GM12878 (cell line): Measurements from ENCODE around the gene SRRM3. TPM values are rescaled to one million over a fixed set of nuclear protein-coding genes. Genes with fewer than 3 reads are reported as not detected.

Source experiments
- ATAC-seq: fragments of 200-7000 bp; cut with Tn5 transposase; 3 replicates; pipeline ENCODE4 v1.9.1; 2020; ENCODE audit warnings: mild to moderate bottlenecking, moderate library complexity
- BruUV-seq: library from RNA; stranded (reverse); fragments of 400-500 nt; replicated peaks from 2 replicates; lab custom pipeline; 2021; lab: Mats Ljungman, UMichigan
- CTCF ChIA-PET: fragments of 300-600 bp; sonication (Branson Sonifier 250); formaldehyde crosslinking; extraction: SDS; loops from one replicate; lab custom pipeline; 2021; ENCODE audit warnings: inconsistent platforms; lab: Yijun Ruan, JAX
- POLR2A ChIA-PET: fragments of 350-600 bp; formaldehyde crosslinking; extraction: SDS; loops from one replicate; lab custom pipeline; 2021; ENCODE audit warnings: inconsistent platforms; lab: Charles Lee
- RAD21 ChIA-PET: fragments of 300-600 bp; sonication (Branson Sonifier 250); formaldehyde crosslinking; loops from one replicate; lab custom pipeline; 2023; ENCODE audit warnings: antibody characterized with exemption; ENCODE audit not compliant: unreplicated experiment; lab: Charles Lee
- SMC1A ChIA-PET: fragments of 300-600 bp; sonication (Branson Sonifier 250); formaldehyde crosslinking; loops from one replicate; lab custom pipeline; 2023; ENCODE audit not compliant: unreplicated experiment, uncharacterized antibody; lab: Charles Lee
- DNase-seq: peaks from one replicate; pipeline ENCODE4 v3.0.0-alpha.2; 2011; ENCODE audit warnings: low read depth, low spot score
- FAIRE-seq: peaks from 3 replicates; lab custom pipeline; 2011; peaks lifted over from hg19 to GRCh38; lab: Jason Lieb, UNC
- H2AFZ ChIP-seq: 2 replicates; pipeline ENCODE4 v1.6.0; 2011; ENCODE audit warnings: low read depth, low read length, control low read depth; ENCODE audit not compliant: control insufficient read depth
- H3K27ac ChIP-seq: 2 replicates; pipeline ENCODE4 v1.5.1; 2011; ENCODE audit warnings: control low read depth; ENCODE audit not compliant: control insufficient read depth, insufficient read depth
- H3K27me3 ChIP-seq, 2 experiments: replicated peaks in 1 of 2; 2 replicates each; pipeline versions ENCODE4 v1.6.0 to v1.6.1; 2011; ENCODE audit warnings: low read length in 1 of 2; ENCODE audit not compliant: control insufficient read depth in 2 of 2, insufficient read depth in 2 of 2
- H3K36me3 ChIP-seq, 2 experiments: 2 replicates each; pipeline ENCODE4 v1.5.1; 2011; ENCODE audit warnings: low read length in 1 of 2; ENCODE audit not compliant: control insufficient read depth in 2 of 2, insufficient read depth in 2 of 2
- H3K4me1 ChIP-seq: 2 replicates; pipeline ENCODE4 v1.6.1; 2011; ENCODE audit warnings: mild to moderate bottlenecking, low read length, moderate library complexity, mixed read lengths; ENCODE audit not compliant: control insufficient read depth, insufficient read depth
- H3K4me2 ChIP-seq: 2 replicates; pipeline ENCODE4 v1.6.0; 2011; ENCODE audit warnings: control low read depth; ENCODE audit not compliant: control insufficient read depth, insufficient read depth
- H3K4me3 ChIP-seq: fragments of 200-600 bp; sonication (generic); 2 replicates; pipeline ENCODE4 v1.5.1; 2016
- H3K79me2 ChIP-seq: 2 replicates; pipeline ENCODE4 v1.6.0; 2011; ENCODE audit warnings: low read length; ENCODE audit not compliant: control insufficient read depth, insufficient read depth
- H3K9ac ChIP-seq: 2 replicates; pipeline ENCODE4 v1.8.0; 2011; ENCODE audit warnings: low read length, control low read depth, mixed read lengths; ENCODE audit not compliant: control insufficient read depth, insufficient read depth
- H3K9me3 ChIP-seq: replicated peaks from 3 replicates; pipeline ENCODE4 v1.5.1; 2011; ENCODE audit warnings: mild to moderate bottlenecking, low read length; ENCODE audit not compliant: control insufficient read depth, insufficient read depth
- H4K20me1 ChIP-seq: 2 replicates; pipeline ENCODE4 v1.6.0; 2011; ENCODE audit not compliant: control insufficient read depth, insufficient read depth
- ATF7 ChIP-seq: fragments of 450-650 bp; IDR thresholded peaks from 2 replicates; pipeline ENCODE4 v1.6.1; 2016; ENCODE audit warnings: low read depth, mild to moderate bottlenecking
- BACH1 ChIP-seq: fragments of 450-650 bp; IDR thresholded peaks from 2 replicates; pipeline ENCODE4 v1.6.1; 2017; ENCODE audit warnings: mild to moderate bottlenecking, borderline replicate concordance
- EZH2 ChIP-seq: IDR thresholded peaks from 2 replicates; pipeline ENCODE4 v1.6.1; 2012; ENCODE audit warnings: low read depth, mild to moderate bottlenecking, control low read depth, inconsistent platforms, low read length, borderline replicate concordance; ENCODE audit not compliant: control insufficient read depth
- NKRF ChIP-seq: fragments of 450-650 bp; conservative IDR thresholded peaks from 2 replicates; pipeline ENCODE4 v1.6.1; 2017; ENCODE audit warnings: mild to moderate bottlenecking, moderate library complexity
- SMC3 ChIP-seq: IDR thresholded peaks from 2 replicates; pipeline ENCODE4 v1.6.1; 2011; ENCODE audit warnings: low read length, improper control_type of control experiment, borderline replicate concordance
- SREBF1 ChIP-seq: IDR thresholded peaks from 2 replicates; pipeline ENCODE4 v1.6.1; 2012; ENCODE audit warnings: mild to moderate bottlenecking, low read length
- STAT1 ChIP-seq: fragments of 450-650 bp; conservative IDR thresholded peaks from 2 replicates; pipeline ENCODE4 v1.6.1; 2014; ENCODE audit warnings: antibody characterized with exemption, mild to moderate bottlenecking
- TCF3 ChIP-seq: IDR thresholded peaks from 2 replicates; pipeline ENCODE4 v1.6.1; 2012; ENCODE audit warnings: low read depth, mild to moderate bottlenecking, low read length, borderline replicate concordance; ENCODE audit not compliant: insufficient read depth
- WGBS: methylation state at CpG from one replicate; pipeline ENCODE4 v1.1.6; 2016; ENCODE audit warnings: low lambda C conversion rate; ENCODE audit not compliant: insufficient replicate concordance, insufficient coverage; ENCODE audit errors: missing lambda C conversion rate; 5-methylcytosine and 5-hydroxymethylcytosine counted together
- in situ Hi-C: fragments of 300-500 bp; cut with MboI; formaldehyde crosslinking; loops from 9 replicates; pipeline ENCODE4 v1.14.3; 2018; ENCODE audit warnings: mixed read lengths
- intact Hi-C: fragments of 100-400 bp; cut with micrococcal nuclease; formaldehyde crosslinking; loops from one replicate; pipeline ENCODE4 v1.14.2; 2022; ENCODE audit not compliant: unreplicated experiment
- polyA plus RNA-seq, 11 experiments: library from polyadenylated mRNA; depleted of rRNA in 4 of 11; unstranded in 6 of 11; stranded (reverse) in 5 of 11; fragments of >200 nt; fragmentation: Nextera tagmentation in 4 of 11; fragmentation: Illumina TruSeq in 1 of 11; extraction: Ambion mirVana in 4 of 11; extraction: Trizol in 1 of 11; gene quantifications; 1 replicate in 1 of 11; 2 replicates in 10 of 11; pipeline versions ENCODE4 v1.2.1 to v1.2.3, GENCODE V29; 2011 to 2016; ENCODE audit warnings: inconsistent platforms in 2 of 11, missing spikeins in 2 of 11, low read depth in 1 of 11
- total RNA-seq, 4 experiments: library from RNA; depleted of rRNA in 3 of 4; stranded (reverse); fragments of >200 nt in 3 of 4; fragmentation: Illumina TruSeq in 1 of 4; extraction: Trizol in 1 of 4; gene quantifications; 2 replicates each; pipeline versions ENCODE4 v1.2.1 to v1.2.3, GENCODE V29; 2013 to 2021
- TF ChIP-seq, protein P1 (sequence below): IDR thresholded peaks from 2 replicates; pipeline ENCODE4 v1.6.1; 2012; ENCODE audit warnings: low read depth, low read length, improper control_type of control experiment

The SRRM3 gene
- total and polyA plus RNA-seq, 10 of the 15 experiments (the other 5 are each of a cell fraction or from before 2014, with no cell fraction given) = 0.03 to 0.15 (median 0.05) TPM; not detected in 6

DNA sequence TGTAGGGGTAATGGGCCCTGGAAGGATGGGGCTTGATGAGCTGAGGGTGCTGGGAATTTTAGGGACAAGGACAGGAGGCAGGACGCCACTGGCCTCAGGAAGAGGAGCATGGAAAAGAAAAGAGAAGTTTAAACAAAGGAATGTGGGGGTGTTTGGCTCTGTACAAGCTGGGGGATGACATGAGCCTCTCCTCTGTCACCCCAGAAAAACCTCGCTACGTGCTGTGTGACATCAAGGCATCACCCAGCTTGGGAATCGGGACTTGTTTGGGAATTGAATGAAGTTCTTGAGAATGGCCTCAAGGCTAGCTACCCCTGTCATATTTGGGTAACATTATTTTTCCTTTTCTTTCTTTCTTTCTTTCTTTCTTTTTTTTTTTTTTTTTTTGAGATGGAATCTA, 53.1 kb downstream of the SRRM3 start:
- no TSS peak for BruUV-seq
- in situ Hi-C loops = no loop called here
- Histone ChIP-seq H3K4me3 (no peak overlapping the region), H2AFZ (no peak overlapping the region), H3K4me1 (no peaks in the 10 kb centered on the region), H3K27me3 (no peaks in the 10 kb centered on the region; a peak in 1 of 4 replicates), H3K79me2 (no peaks in the 10 kb centered on the region), H3K27ac (no peak overlapping the region), H3K9me3 (no peaks in the 10 kb centered on the region), H4K20me1 (no peaks in the 10 kb centered on the region), H3K4me2 (no peak overlapping the region), H3K9ac (no peak overlapping the region), H3K36me3 (no peaks in the 10 kb centered on the region)
- SMC1A ChIA-PET = no interaction called here
- no peak for ATAC-seq
- no peak for DNase-seq
- no peak for FAIRE-seq
- CTCF ChIA-PET = interaction anchor here (1.2 to 1.7 kb wide), 2 partner anchors 9 to 63 kb away, joined by 3 to 9 read pairs; no protein-coding TSS in a partner anchor
- intact Hi-C loops = no loop called here
- 67% methylated on average over 4 of the region's 4 CpGs for WGBS
- POLR2A ChIA-PET = no interaction called here
- TF ChIP-seq, protein P1, sequence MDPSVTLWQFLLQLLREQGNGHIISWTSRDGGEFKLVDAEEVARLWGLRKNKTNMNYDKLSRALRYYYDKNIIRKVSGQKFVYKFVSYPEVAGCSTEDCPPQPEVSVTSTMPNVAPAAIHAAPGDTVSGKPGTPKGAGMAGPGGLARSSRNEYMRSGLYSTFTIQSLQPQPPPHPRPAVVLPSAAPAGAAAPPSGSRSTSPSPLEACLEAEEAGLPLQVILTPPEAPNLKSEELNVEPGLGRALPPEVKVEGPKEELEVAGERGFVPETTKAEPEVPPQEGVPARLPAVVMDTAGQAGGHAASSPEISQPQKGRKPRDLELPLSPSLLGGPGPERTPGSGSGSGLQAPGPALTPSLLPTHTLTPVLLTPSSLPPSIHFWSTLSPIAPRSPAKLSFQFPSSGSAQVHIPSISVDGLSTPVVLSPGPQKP = no peak
- TF ChIP-seq BACH1 (no peak), SREBF1 (no peak), TCF3 (no peak), SMC3 (no peak), NKRF (no peak), STAT1 (no peak), ATF7 (no peak), EZH2 (no peak)
- RAD21 ChIA-PET = no interaction called here
